Posterior vena cava (tissue), 2 donors: ENCODE measurements around the gene TK1. TPM values are rescaled to one million over a fixed set of nuclear protein-coding genes. Genes with fewer than 3 reads are reported as not detected.
"Not testable (repeated sequence)": the region's sequence is repeated elsewhere in the genome, so short reads cannot be mapped to it uniquely, and the experiment has no call there.

ENCODE experiments used
- DNase-seq: peaks from one replicate; pipeline ENCODE4 v3.0.0-alpha.2; 2020; ENCODE audit warnings: low spot score
- intact Hi-C, 2 donors: fragments of 100-400 bp; cut with DNase I; formaldehyde crosslinking; loops; one replicate each; pipeline versions ENCODE4 v1.14.1 to v1.14.2; 2022 to 2023
- total RNA-seq, 2 donors: library from RNA; stranded (reverse); fragmentation: NEBNext Ultra II Directional; extraction: Animal tissue kit (Norgen Biotek cat#: 25700); gene quantifications; one replicate each; pipeline ENCODE4 v1.2.1, GENCODE V29; 2021
- donor health status: DM: yes; HTN: yes; CAD: no.
- donor health status: DM: yes; HTN: yes; CAD: no.

Gene TK1
- total RNA-seq, 2 donors from 2014 or later = 1.1 to 1.4 TPM

- intact Hi-C loops = no loop called here
- DNase-seq = no peak
Observed at GRCh38 chr17:78184351-78184750, 2.5 kb downstream of the TK1 start.

DNA sequence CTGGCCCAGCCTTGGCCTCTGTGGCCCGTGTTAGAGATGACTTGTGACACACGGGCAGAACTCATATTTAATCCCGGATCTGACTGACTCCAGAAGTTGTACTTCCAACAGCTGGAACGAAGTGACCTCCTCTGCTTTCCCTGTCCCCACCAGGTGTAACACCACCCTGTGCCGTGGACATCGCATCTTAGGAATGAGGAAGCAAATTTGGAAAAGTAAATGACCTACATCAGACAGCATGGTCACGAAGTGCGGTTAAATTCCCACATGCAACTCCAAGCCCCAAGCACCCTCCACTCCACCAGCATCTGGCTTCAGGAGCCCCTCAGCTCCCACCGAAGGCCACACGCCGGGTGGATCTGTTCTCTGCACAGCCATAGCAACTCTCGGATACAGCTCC is 2.9 kb downstream of the TK1 start:
- no peak for DNase-seq
- intact Hi-C loops = no loop called here

DNA sequence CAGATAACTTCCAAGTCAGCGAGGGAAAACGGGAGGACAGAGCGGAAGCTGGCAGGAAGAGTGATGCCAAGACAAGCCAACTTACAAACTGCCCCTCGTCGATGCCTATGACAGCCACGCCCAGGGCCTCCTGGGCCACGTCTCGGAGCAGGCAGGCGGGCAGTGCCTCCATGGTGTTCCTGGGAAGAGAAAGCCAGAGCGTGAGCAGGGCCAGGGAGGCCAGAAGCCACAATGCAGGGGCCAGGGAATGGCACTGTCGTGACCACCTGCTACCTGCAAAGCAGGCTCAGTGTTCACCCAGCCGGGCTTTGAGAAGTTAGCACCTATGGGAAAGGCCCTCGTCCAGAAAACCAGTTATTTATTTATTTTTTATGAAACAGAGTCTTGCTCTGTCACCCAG is 4.3 kb downstream of the TK1 start:
- intact Hi-C loops = no loop called here

GRCh38 chr17:78180508-78180907 is 6.3 kb downstream of the TK1 start:
- DNase-seq = no peak
- intact Hi-C loops = no loop called here

More for the DNA sequence above, 4.3 kb downstream of the TK1 start:
- DNase-seq = no peak

DNA sequence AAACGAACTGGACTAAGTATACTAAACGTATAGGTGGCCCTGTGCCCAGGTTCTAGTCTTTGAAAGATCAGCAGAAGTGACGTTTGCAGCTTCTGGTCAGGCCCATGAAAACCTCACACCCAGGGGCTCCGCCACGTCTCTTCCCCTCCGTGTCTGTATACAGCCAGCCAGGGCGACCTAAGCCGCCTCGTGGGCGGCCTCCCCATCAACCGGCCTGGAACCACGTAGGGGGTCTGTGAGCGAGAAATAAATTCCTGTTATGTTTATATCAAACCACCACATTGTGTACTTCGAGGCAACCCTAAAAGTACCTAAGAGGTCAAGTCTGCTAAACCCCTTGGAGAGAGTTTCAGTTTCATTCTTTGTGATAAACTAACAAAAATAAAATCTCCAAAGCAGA is 6.8 kb downstream of the TK1 start:
- intact Hi-C loops = no loop called here
- no peak for DNase-seq

DNA sequence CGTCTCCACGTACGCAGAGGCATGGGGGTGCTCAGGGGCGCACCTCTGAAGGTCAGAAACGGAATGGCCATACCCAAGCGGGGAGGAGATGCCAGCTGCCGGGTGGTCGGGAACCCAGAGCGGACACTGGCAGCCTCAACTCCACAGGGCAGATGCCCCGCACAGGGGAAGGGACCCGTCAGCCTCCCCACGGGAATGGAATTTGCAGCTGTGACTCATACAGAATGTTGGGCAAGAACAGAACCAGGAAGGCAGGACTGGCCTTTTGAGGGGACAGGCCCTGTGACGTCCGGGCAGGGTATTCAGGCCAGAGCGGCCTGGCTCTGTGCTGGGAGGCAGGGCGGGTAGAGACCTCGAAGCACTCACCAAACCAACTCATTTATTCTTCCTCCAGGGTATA is 7.5 kb downstream of the TK1 start:
- intact Hi-C loops = loop anchor here in 1 of 2 donors (5.0 kb wide), 1 partner anchor 67 kb away; no protein-coding TSS in a partner anchor
- no peak for DNase-seq

DNA sequence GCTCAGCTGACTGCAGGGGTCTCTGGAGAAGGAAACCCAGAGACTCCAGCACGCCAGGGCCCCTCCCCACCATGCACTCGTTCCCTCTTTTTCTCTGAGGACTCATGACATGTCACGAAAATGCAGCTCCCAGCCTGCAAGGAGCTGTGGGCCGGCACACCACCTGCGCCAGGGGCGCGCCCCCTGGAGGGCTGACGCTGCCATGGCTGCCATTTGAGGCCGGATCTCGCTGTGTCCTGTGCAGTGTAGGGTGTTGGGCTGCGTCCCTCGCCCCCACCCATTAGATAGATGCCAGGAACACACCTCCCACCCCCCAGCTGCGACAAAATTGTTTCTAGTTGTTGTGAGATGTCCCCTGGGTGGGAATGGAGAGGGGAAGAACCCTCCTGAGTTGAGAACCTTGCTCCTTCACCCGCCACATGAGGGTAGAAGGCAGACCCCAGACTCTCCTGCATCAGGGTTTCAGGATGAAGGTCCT is 10.3 kb downstream of the TK1 start:
- peak; percentile 93 for DNase-seq
- intact Hi-C loops = loop anchor here (2.0 to 5.0 kb wide), 2 partner anchors 64 kb away; no protein-coding TSS in a partner anchor

- intact Hi-C loops = loop anchor here in 1 of 2 donors (5.0 kb wide), 1 partner anchor 63 kb away; no protein-coding TSS in a partner anchor
- no peak for DNase-seq
Observed at GRCh38 chr17:78175643-78175981, 11.2 kb downstream of the TK1 start.

DNA sequence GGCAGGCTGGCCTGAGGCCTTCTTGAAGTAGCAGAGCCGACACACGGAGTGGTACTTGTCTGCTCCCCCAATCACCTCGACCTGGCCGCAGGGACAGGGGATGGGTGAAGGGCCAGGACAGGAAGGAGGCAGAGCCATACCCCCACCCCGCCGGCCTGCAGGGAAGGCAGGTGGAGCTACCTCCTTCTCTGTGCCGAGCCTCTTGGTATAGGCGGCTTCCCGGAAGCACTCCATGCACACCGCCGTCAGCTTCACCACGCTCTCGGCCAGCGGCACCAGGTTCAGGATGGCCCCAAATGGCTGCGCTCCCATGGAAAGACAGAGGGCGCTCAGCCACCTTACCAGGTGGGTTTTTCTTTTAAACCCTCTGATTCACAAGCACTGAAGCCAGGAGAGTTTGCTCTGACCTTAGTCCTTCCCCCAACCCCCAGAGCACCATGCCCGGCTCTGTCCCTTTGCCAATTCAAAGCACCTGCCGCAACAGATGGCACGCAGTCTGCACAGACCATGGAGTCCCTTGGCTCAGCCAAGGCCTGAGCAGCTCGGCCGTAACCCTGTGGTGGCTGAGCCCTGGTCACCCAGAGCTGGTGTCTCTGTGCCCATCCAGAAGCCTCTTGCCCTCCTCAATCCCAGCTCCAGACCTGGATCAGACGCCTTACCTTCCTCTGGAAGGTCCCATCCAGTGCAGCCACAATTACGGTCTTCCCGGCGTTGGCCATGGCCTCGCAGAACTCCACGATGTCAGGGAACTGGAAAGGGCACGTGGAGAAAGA is 11.8 kb downstream of the TK1 start:
- intact Hi-C loops = loop anchor here in 1 of 2 donors (5.0 kb wide), 1 partner anchor 63 kb away; no protein-coding TSS in a partner anchor
- no peak for DNase-seq

DNA sequence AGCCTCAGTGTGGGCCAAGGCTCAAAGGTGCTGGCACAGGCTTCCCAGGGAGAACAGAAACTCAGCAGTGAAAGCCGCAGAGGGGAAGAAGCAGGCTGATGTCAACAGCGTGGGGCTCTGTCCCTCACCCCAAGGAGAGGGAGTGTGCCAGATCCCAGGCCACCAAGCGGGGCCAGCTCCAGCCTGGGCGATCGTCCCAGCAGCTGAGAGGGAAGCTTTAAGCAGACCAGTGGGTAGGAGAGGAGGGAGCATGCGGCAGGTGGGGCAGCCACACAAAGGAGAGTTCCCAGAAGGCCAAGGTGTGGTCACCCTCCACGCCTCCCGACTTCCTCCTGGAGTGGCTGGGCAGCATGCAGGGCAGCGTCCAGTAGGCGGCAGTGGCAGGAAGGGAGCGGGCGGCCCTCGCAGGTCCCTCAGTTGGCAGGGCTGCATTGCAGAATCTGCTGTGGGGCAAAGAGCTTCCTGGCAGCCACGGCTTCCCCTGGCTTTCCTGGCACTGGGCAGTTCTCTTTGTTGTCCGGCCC is 12.4 kb downstream of the TK1 start:
- intact Hi-C loops = no loop called here
- peak; percentile 93 for DNase-seq

DNA sequence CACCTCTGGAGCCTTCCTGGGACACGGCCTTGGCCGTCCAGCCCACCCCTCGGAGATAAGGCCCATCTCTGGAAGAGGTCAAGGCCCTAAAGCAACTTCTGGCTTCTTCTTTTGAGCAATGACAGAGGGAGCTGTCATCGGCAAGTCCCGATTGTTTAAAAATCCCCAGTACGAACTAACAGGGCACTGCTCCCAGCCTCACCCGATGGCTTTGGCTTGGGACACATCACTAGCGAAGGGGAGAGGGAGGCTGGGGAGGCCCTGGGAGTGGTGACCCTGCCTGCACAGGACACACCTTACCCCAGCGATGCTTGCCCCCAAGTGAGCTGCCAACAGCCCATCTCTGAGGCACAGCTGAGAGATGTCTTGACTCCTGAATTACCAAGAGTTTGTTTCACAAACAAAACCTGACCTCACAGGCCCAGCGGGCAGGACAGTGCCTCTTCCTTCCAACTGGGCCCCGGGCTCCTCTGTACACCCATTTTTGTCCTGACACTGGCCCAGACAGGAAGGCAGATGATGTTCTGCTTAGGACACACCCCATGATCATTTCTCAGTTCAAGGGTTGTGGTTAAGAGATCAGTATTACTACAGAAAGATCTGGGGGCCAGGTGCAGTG is 13.6 kb downstream of the TK1 start:
- no peak for DNase-seq
- intact Hi-C loops = no loop called here

- intact Hi-C loops = no loop called here
- no peak for DNase-seq
Observed at GRCh38 chr17:78172249-78173051, 14.4 kb downstream of the TK1 start.

DNA sequence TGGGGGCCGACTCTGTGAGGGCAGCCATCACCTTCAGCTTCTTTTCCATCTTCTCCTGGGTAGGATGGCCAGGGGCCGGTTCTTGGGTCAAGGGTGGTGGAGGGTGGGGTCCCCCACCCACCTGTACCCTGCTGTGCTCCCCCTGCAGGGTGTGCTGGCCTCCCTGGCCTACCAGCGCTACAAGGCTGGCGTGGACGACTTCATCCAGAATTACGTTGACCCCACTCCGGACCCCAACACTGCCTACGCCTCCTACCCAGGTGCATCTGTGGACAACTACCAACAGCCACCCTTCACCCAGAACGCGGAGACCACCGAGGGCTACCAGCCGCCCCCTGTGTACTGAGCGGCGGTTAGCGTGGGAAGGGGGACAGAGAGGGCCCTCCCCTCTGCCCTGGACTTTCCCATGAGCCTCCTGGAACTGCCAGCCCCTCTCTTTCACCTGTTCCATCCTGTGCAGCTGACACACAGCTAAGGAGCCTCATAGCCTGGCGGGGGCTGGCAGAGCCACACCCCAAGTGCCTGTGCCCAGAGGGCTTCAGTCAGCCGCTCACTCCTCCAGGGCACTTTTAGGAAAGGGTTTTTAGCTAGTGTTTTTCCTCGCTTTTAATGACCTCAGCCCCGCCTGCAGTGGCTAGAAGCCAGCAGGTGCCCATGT is 15.1 kb downstream of the TK1 start:
- intact Hi-C loops, DNase-seq: not testable (repeated sequence)

DNA sequence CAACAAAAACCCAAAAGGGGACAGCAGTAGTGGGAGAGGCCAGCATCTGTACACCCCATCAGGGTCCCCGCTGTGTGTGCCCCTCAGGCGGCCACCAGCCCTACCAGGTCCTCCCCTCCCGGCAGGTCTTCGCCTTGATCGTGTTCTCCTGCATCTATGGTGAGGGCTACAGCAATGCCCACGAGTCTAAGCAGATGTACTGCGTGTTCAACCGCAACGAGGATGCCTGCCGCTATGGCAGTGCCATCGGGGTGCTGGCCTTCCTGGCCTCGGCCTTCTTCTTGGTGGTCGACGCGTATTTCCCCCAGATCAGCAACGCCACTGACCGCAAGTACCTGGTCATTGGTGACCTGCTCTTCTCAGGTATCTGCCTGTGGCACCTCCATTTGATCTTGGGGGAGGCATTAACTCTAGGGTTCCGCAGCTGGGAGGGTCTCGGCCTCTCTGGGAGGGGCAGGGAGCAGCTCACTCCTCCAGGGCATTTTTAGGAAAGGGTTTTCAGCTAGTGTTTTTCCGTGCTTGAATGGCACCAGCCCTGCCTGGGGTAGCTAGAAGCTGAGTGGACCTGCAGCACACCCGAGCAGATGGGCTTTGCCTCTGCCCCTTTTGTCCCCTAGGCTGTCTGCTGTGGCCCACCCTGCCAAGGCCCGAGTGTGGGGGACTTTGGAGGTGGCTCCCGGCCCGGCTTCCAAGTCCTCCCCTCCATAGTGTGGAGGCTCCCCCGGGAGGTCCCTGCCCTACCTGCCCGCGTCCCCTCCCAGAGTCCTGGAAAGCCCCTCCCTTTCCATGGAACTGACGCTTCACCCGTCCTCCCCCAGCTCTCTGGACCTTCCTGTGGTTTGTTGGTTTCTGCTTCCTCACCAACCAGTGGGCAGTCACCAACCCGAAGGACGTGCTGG is 15.9 kb downstream of the TK1 start:
- no peak for DNase-seq
- intact Hi-C loops = no loop called here

DNA sequence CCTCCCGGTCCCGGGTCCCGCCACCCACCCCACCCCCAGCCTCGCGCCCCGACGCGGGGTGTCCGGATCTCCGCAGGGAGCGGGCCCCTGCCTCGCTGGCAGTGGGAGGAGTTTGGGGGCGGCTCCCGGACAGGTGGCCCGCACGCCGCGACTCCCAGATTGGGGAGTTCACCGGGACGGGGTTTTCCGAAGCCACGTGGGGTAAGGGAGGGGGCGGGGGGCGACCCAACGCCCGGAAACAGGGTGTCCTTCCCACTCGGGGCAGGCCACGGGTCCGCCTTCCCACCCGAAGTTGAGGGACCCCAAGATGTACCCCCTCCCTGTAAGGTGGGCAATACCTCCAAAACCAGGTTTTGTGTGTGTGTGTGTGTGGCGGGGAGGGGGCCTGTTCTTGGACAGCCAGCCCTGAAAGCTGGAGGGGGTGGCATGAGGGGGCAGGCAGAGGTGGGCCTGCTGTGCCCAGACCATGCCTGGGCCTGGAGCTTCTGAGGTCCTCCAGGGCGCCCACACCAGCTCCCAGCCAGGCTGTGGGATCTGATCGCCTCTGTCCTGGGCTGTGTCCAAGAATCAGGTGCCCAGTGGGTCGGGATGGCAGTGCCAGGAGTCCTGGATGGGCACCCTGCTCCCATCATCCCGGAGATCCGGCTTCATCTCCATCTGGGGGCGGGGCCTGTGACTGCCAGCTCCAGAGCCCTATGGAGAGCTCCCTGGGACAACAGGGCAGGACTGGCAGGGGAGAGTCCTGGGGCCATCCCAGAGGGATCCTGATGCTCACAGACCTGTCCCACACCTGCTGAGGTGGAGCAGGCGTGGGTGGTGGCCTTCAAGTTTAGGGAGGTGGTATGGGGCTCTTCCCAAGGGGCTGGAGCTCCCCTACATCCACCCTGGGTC is 17.7 kb downstream of the TK1 start:
- intact Hi-C loops = no loop called here
- no peak for DNase-seq

GRCh38 chr17:78168242-78168902 is 18.5 kb downstream of the TK1 start, which contains the start of gene SYNGR2:
Gene SYNGR2, plus strand, starts transcription at chr17:78168581. Its CDS starts 36 bp downstream, at chr17:78168617.
- peak; percentile 94 for DNase-seq
- intact Hi-C loops = no loop called here

GRCh38 chr17:78166416-78166815 is 20.4 kb downstream of the TK1 start:
- DNase-seq = no peak
- intact Hi-C loops = no loop called here
